ENCODE data around the gene ACVR2A.

DNA sequence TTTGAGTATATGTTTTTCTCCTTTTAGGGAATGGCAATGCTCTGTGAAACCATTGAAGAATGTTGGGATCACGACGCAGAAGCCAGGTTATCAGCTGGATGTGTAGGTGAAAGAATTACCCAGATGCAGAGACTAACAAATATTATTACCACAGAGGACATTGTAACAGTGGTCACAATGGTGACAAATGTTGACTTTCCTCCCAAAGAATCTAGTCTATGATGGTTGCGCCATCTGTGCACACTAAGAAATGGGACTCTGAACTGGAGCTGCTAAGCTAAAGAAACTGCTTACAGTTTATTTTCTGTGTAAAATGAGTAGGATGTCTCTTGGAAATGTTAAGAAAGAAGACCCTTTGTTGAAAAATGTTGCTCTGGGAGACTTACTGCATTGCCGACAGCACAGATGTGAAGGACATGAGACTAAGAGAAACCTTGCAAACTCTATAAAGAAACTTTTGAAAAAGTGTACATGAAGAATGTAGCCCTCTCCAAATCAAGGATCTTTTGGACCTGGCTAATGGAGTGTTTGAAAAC lies 82.3 kb downstream of the ACVR2A start:
- TF ChIP-seq, protein P1, sequence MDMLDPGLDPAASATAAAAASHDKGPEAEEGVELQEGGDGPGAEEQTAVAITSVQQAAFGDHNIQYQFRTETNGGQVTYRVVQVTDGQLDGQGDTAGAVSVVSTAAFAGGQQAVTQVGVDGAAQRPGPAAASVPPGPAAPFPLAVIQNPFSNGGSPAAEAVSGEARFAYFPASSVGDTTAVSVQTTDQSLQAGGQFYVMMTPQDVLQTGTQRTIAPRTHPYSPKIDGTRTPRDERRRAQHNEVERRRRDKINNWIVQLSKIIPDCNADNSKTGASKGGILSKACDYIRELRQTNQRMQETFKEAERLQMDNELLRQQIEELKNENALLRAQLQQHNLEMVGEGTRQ (IDR thresholded peaks at IDR 0.05; ENCODE audit: low read depth, low read length) = no peak
- TF ChIP-seq POLR2A (IDR thresholded peaks at IDR 0.05; ENCODE audit: low read depth, low read length) (no peak), BHLHE40 (IDR thresholded peaks at IDR 0.05; ENCODE audit: low read depth, low read length) (no peak), RAD21 (IDR thresholded peaks at IDR 0.05; ENCODE audit: low read length) (no peak), CHD1 (IDR thresholded peaks at IDR 0.05; ENCODE audit: low read depth, low read length) (no peak), MAFK (IDR thresholded peaks at IDR 0.05; ENCODE audit: low read depth, low read length) (no peak), SMC3 (IDR thresholded peaks at IDR 0.05; ENCODE audit: low read depth, low read length) (no peak)
- TF ChIP-seq, protein P2, sequence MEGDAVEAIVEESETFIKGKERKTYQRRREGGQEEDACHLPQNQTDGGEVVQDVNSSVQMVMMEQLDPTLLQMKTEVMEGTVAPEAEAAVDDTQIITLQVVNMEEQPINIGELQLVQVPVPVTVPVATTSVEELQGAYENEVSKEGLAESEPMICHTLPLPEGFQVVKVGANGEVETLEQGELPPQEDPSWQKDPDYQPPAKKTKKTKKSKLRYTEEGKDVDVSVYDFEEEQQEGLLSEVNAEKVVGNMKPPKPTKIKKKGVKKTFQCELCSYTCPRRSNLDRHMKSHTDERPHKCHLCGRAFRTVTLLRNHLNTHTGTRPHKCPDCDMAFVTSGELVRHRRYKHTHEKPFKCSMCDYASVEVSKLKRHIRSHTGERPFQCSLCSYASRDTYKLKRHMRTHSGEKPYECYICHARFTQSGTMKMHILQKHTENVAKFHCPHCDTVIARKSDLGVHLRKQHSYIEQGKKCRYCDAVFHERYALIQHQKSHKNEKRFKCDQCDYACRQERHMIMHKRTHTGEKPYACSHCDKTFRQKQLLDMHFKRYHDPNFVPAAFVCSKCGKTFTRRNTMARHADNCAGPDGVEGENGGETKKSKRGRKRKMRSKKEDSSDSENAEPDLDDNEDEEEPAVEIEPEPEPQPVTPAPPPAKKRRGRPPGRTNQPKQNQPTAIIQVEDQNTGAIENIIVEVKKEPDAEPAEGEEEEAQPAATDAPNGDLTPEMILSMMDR (conservative IDR thresholded peaks at IDR 0.05; ENCODE audit: low read depth, low read length) = no peak
